RWPE1 (cell line): ENCODE measurements around the gene GCM1.
"Not testable (repeated sequence)": the region's sequence is repeated elsewhere in the genome, so short reads cannot be mapped to it uniquely, and the experiment has no call there.

Experiments
- CTCF ChIA-PET: fragments of 350-600 bp; sonication (Branson Sonifier 250); formaldehyde crosslinking; extraction: SDS; loops from one replicate; lab custom pipeline; 2021; lab: Yijun Ruan, JAX
- POLR2A ChIA-PET: fragments of 400-600 bp; formaldehyde crosslinking; extraction: SDS; loops from one replicate; lab custom pipeline; 2020; ENCODE audit warnings: antibody characterized with exemption; ENCODE audit not compliant: low non-redundant PET; lab: Yijun Ruan, JAX
- DNase-seq: peaks from one replicate; pipeline ENCODE4 v3.0.0; 2012; ENCODE audit warnings: low spot score
- H3K27ac ChIP-seq: fragments of 450-650 bp; 2 replicates; pipeline ENCODE4 v1.5.1; 2017
- TF ChIP-seq, protein P1 (sequence below): fragments of 450-650 bp; conservative IDR thresholded peaks from 2 replicates; pipeline ENCODE4 v1.5.1; 2017; ENCODE audit warnings: low read depth, mild to moderate bottlenecking

Gene GCM1

DNA sequence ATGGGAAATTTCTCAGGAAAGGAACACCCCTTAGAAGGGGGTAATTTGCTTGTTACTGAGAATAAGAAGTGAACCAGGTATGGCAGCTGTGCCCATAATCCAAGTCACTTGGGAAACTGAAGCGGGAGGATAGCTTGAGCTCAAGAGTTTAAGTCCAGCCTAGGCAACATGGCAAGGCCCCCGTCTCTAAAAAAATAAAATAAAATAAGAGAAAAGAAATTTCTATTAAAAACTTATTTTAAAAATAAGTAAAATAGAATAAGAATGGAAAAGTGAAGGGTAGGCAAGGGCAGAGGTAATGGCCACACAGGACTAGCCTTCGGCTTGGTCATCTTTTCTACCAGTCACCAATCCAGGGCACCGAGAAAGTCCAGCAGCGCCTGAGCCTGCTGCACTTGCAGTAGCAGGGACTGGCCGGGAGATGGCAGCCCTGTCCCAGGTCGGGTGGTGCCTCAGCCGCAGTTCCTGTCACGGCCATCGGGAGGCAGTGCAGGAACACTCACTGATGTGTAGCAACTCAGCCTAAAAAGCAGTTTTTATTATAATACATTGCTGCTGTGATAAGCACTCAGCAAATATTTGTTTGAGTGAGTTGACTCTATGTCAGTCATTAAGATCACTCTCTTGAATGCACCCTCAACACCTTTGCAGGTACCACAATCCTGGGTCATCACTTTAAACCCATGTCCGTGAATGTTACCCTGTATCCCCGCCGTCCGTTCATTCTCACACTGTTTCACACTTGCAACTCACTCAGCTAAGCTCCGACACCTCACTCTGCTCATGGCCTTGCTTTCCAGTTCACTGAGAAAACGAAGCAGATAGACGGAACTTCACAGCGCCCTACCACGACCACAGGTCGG is 23.2 kb upstream of the GCM1 start:
- POLR2A ChIA-PET = no interaction called here
- TF ChIP-seq, protein P1, sequence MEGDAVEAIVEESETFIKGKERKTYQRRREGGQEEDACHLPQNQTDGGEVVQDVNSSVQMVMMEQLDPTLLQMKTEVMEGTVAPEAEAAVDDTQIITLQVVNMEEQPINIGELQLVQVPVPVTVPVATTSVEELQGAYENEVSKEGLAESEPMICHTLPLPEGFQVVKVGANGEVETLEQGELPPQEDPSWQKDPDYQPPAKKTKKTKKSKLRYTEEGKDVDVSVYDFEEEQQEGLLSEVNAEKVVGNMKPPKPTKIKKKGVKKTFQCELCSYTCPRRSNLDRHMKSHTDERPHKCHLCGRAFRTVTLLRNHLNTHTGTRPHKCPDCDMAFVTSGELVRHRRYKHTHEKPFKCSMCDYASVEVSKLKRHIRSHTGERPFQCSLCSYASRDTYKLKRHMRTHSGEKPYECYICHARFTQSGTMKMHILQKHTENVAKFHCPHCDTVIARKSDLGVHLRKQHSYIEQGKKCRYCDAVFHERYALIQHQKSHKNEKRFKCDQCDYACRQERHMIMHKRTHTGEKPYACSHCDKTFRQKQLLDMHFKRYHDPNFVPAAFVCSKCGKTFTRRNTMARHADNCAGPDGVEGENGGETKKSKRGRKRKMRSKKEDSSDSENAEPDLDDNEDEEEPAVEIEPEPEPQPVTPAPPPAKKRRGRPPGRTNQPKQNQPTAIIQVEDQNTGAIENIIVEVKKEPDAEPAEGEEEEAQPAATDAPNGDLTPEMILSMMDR = peak; percentile 100
- DNase-seq = peak; percentile 72
- H3K27ac ChIP-seq = no peak overlapping the region
- CTCF ChIA-PET = interaction anchor here (0.5 to 2.6 kb wide), 14 partner anchors 13 to 544 kb away, joined by 3 to 16 read pairs (median 4); no protein-coding TSS in a partner anchor

DNA sequence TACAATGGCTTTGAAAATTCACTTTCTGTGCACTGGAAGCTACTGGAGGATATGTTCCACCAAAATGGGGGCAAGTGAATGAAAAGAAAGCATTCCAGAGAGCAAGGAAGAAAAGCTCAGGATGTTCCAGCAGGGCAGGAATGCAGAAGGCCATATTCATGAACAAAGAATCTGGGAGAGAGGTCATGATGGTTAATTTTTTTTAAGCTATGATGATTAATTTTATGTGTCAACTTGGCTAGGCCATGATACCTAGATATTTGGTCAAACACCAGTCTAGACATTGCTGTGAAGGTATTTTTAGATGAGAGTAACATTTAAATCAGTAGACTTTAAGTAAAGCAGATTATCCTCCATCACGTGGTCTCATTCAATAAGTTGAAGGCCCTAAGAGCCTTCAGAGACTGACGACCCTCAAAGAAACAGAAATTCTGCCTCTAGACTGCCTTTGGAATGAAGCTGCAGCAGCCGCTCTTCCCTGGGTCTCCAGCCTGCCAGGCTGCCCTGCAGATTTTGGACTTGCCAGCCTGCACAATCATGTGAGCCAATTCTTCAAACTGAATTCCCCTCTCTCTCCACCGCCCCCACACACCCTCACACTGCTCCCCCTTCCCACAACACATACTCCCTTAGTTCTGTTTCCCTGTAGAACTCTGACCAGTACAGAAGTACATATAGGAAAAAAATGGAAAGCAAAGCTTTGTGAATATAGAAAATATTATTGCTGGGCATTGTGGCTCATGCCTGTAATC is 20.1 kb upstream of the GCM1 start:
- peak; percentile 20 for DNase-seq
- POLR2A ChIA-PET = no interaction called here
- TF ChIP-seq, protein P1 = no peak
- H3K27ac ChIP-seq = no peak overlapping the region
- CTCF ChIA-PET = interaction anchor here (0.6 to 1.9 kb wide), 2 partner anchors 316 to 327 kb away, joined by 4 to 15 read pairs; no protein-coding TSS in a partner anchor

GRCh38 chr6:53165293-53165692 is 16.7 kb upstream of the GCM1 start:
- POLR2A ChIA-PET = interaction anchor here (0.7 kb wide), 1 partner anchor 331 kb away, joined by 6 read pairs; no protein-coding TSS in a partner anchor
- CTCF ChIA-PET = no interaction called here
- TF ChIP-seq, protein P1 = no peak
- H3K27ac ChIP-seq = no peak overlapping the region
- no peak for DNase-seq

- TF ChIP-seq, protein P1 = no peak
- no peak overlapping the region for H3K27ac ChIP-seq
- POLR2A ChIA-PET = no interaction called here
- no peak for DNase-seq
- CTCF ChIA-PET = no interaction called here
Observed at GRCh38 chr6:53162606-53163005, 14.0 kb upstream of the GCM1 start.

GRCh38 chr6:53161481-53162009 is 12.9 kb upstream of the GCM1 start:
- H3K27ac ChIP-seq = no peak overlapping the region
- POLR2A ChIA-PET = no interaction called here
- TF ChIP-seq, protein P1 = no peak
- DNase-seq = no peak
- CTCF ChIA-PET = no interaction called here

DNA sequence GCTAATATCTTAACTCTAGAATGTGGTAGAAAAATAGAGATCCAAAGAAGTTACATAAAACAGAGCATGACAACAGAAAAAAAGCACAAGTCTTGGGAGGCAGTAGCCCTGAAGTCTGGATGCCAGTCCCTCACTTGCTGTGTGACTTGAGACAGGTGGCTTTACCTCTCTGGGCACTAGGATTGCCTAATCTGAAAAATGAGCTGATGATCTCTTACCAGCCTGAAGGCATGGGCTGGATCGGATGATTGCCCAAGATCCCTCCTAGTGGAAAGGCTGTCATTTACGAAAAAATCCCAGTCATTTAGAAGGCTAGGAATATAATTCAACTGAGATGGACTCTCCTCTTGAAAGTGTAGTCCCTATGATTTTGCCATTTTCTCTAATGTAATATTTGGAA is 10.9 kb upstream of the GCM1 start:
- peak; percentile 55 for DNase-seq
- ChIA-PET POLR2A (no interaction called here), CTCF (no interaction called here)
- TF ChIP-seq, protein P1 = no peak
- no peak overlapping the region for H3K27ac ChIP-seq

- CTCF ChIA-PET = interaction anchor here (0.6 kb wide), 1 partner anchor 13 kb away, joined by 3 read pairs; no protein-coding TSS in a partner anchor
- POLR2A ChIA-PET = not testable (repeated sequence)
Observed at GRCh38 chr6:53158076-53158475, 9.4 kb upstream of the GCM1 start.

GRCh38 chr6:53155279-53155678 is 6.6 kb upstream of the GCM1 start:
- POLR2A ChIA-PET, DNase-seq, H3K27ac ChIP-seq: not testable (repeated sequence)
- CTCF ChIA-PET = interaction anchor here (0.6 kb wide), 1 partner anchor 158 kb away, joined by 11 read pairs; no protein-coding TSS in a partner anchor

More at GRCh38 chr6:53158076-53158475, 9.4 kb upstream of the GCM1 start:
- DNase-seq, H3K27ac ChIP-seq: not testable (repeated sequence)
